Endothelial cell of umbilical vein (primary cell): ENCODE measurements around the gene KDM4D. TPM values are rescaled to one million over a fixed set of nuclear protein-coding genes. Genes with fewer than 3 reads are reported as not detected.

Source experiments
- BruUV-seq: library from RNA; stranded (reverse); fragments of 400-500 nt; replicated peaks from 2 replicates; lab custom pipeline; 2021; lab: Mats Ljungman, UMichigan
- CTCF ChIA-PET: fragments of 300-600, 350-600 bp; sonication (Branson Sonifier 250); formaldehyde crosslinking; loops from one replicate; lab custom pipeline; 2021; ENCODE audit warnings: antibody characterized with exemption, inconsistent platforms; lab: Charles Lee
- POLR2A ChIA-PET: fragments of 300-600, 350-600 bp; sonication (Branson Sonifier 250); formaldehyde crosslinking; loops from one replicate; lab custom pipeline; 2021; ENCODE audit warnings: antibody characterized with exemption, inconsistent platforms; lab: Charles Lee
- DNase-seq: peaks from one replicate; pipeline ENCODE4 v3.0.0-alpha.2; 2011; ENCODE audit warnings: low read depth, low spot score
- FAIRE-seq: peaks from 2 replicates; lab custom pipeline; 2011; peaks lifted over from hg19 to GRCh38; lab: Jason Lieb, UNC
- H2AFZ ChIP-seq: 2 replicates; pipeline ENCODE4 v1.6.0; 2012; ENCODE audit warnings: low read depth, low read length, control low read depth, inconsistent platforms
- H3K27ac ChIP-seq: 2 replicates; pipeline ENCODE4 v1.5.1; 2011; ENCODE audit warnings: low read depth, mild to moderate bottlenecking, control low read depth, low read length, moderate library complexity; ENCODE audit not compliant: insufficient read depth
- H3K27me3 ChIP-seq, 2 experiments: 2 replicates each; pipeline versions ENCODE4 v1.6.0 to v1.6.1; 2011; ENCODE audit warnings: low read length in 2 of 2, mixed read lengths in 1 of 2; ENCODE audit not compliant: control insufficient read depth in 2 of 2, insufficient read depth in 2 of 2
- H3K36me3 ChIP-seq, 2 experiments: 2 replicates in 1 of 2; 3 replicates in 1 of 2; pipeline ENCODE4 v1.5.1; 2011; ENCODE audit warnings: low read length in 2 of 2, mild to moderate bottlenecking in 1 of 2, moderate library complexity in 1 of 2; ENCODE audit not compliant: control insufficient read depth in 2 of 2, insufficient read depth in 2 of 2; ENCODE audit errors: extremely low read depth in 1 of 2
- H3K4me1 ChIP-seq: 3 replicates; pipeline ENCODE4 v1.5.1; 2011; ENCODE audit warnings: mild to moderate bottlenecking, low read length; ENCODE audit not compliant: control insufficient read depth, insufficient read depth; ENCODE audit errors: extremely low read depth
- H3K4me2 ChIP-seq: 2 replicates; pipeline ENCODE4 v1.6.1; 2011; ENCODE audit warnings: low read length, control low read depth, mixed read lengths; ENCODE audit not compliant: insufficient read depth
- H3K4me3 ChIP-seq, 3 experiments: fragments of 200-600 bp in 1 of 3; sonication (generic), shearing (Covaris generic) in 1 of 3; replicated peaks in 1 of 3; 2 replicates each; pipeline ENCODE4 v1.5.1; 2011 to 2016; ENCODE audit warnings: control low read depth in 3 of 3, low read length in 3 of 3, mild to moderate bottlenecking in 2 of 3, inconsistent platforms in 1 of 3, low read depth in 1 of 3, moderate library complexity in 1 of 3; ENCODE audit not compliant: insufficient read depth in 1 of 3
- H3K79me2 ChIP-seq: 2 replicates; pipeline ENCODE4 v1.6.0; 2012; ENCODE audit warnings: low read length, inconsistent platforms; ENCODE audit not compliant: control insufficient read depth, insufficient read depth
- H3K9ac ChIP-seq: replicated peaks from 2 replicates; pipeline ENCODE3; 2011; ENCODE audit warnings: low read length, control low read depth; ENCODE audit not compliant: insufficient read depth; ENCODE audit errors: extremely low read depth
- H3K9me1 ChIP-seq: replicated peaks from 3 replicates; pipeline ENCODE4 v1.6.0; 2011; ENCODE audit warnings: mild to moderate bottlenecking, low read length; ENCODE audit not compliant: control insufficient read depth, insufficient read depth; ENCODE audit errors: extremely low read depth
- H3K9me3 ChIP-seq: replicated peaks from 2 replicates; pipeline ENCODE4 v1.5.1; 2012; ENCODE audit warnings: low read length, inconsistent platforms; ENCODE audit not compliant: control insufficient read depth, insufficient read depth
- H4K20me1 ChIP-seq: replicated peaks from 2 replicates; pipeline ENCODE3; 2011; ENCODE audit warnings: mild to moderate bottlenecking, low read length; ENCODE audit not compliant: control insufficient read depth, insufficient read depth; ENCODE audit errors: extremely low read depth
- EZH2 ChIP-seq: IDR thresholded peaks from 2 replicates; pipeline ENCODE4 v1.6.1; 2012; ENCODE audit warnings: borderline replicate concordance, low read depth, mild to moderate bottlenecking, moderate library complexity, low read length, inconsistent platforms; ENCODE audit not compliant: severe bottlenecking
- FOS ChIP-seq: IDR thresholded peaks from 2 replicates; pipeline ENCODE4 v1.6.1; 2011; ENCODE audit warnings: mild to moderate bottlenecking, low read length, moderate library complexity, borderline replicate concordance; ENCODE audit not compliant: insufficient read depth
- GATA2 ChIP-seq: IDR thresholded peaks from 2 replicates; pipeline ENCODE4 v1.7.0; 2011; ENCODE audit warnings: low read depth, mild to moderate bottlenecking, moderate library complexity, mixed read lengths, low read length; ENCODE audit not compliant: insufficient read length, insufficient read depth
- JUN ChIP-seq: IDR thresholded peaks from 2 replicates; pipeline ENCODE4 v1.6.1; 2011; ENCODE audit warnings: borderline replicate concordance, low read depth; ENCODE audit not compliant: insufficient read length, insufficient read depth
- MYC ChIP-seq: IDR thresholded peaks from one replicate; pipeline ENCODE4 v1.6.1; 2011; ENCODE audit warnings: mild to moderate bottlenecking, low read depth, low read length
- POLR2A ChIP-seq: IDR thresholded peaks from 2 replicates; pipeline ENCODE4 v1.6.1; 2012; ENCODE audit warnings: low read depth, mild to moderate bottlenecking, control low read depth, low read length
- POLR2AphosphoS5 ChIP-seq: IDR thresholded peaks from 2 replicates; pipeline ENCODE4 v1.6.1; 2012; ENCODE audit warnings: low read depth, mild to moderate bottlenecking, control low read depth, low read length, moderate library complexity; ENCODE audit not compliant: insufficient read depth
- dilution Hi-C: fragments of 300-500 bp; cut with MboI; formaldehyde crosslinking; loops from one replicate; pipeline ENCODE4 v1.15.0; 2019; ENCODE audit warnings: low sequenced_read_pairs; ENCODE audit not compliant: extremely low pct_ligation_motif_present
- intact Hi-C: fragments of 100-400 bp; cut with micrococcal nuclease; formaldehyde crosslinking; loops from one replicate; pipeline ENCODE4 v1.10.0; 2022
- polyA plus RNA-seq, 4 experiments: library from polyadenylated mRNA; depleted of rRNA in 3 of 4; stranded (reverse) in 3 of 4; unstranded in 1 of 4; fragments of >200 nt; gene quantifications; 2 replicates each; pipeline versions ENCODE4 v1.2.1 to v1.2.3, GENCODE V29; 2011 to 2012; ENCODE audit warnings: missing spikeins in 1 of 4
- total RNA-seq: library from RNA; stranded (reverse); gene quantifications from 2 replicates; pipeline ENCODE4 v1.2.3, GENCODE V29; 2021
- TF ChIP-seq, protein P1 (sequence below): IDR thresholded peaks from 2 replicates; pipeline ENCODE4 v1.6.1; 2011; ENCODE audit not compliant: insufficient read depth, insufficient read length
- TF ChIP-seq, protein P2 (sequence below), 2 donors: IDR thresholded peaks; 1 replicate in 1 of 2; 2 replicates in 1 of 2; pipeline ENCODE4 v1.5.1; 2011; ENCODE audit warnings: low read length in 2 of 2, mild to moderate bottlenecking in 2 of 2, moderate library complexity in 2 of 2, control low read depth in 1 of 2, inconsistent platforms in 1 of 2, low read depth in 1 of 2; ENCODE audit not compliant: insufficient read depth in 1 of 2; ENCODE audit errors: extremely low read depth in 1 of 2

Gene KDM4D
- total and polyA plus RNA-seq, 2 donors (not counting 3 experiments of a cell fraction or from before 2014, with no cell fraction given) = 1.0 to 1.3 TPM

DNA sequence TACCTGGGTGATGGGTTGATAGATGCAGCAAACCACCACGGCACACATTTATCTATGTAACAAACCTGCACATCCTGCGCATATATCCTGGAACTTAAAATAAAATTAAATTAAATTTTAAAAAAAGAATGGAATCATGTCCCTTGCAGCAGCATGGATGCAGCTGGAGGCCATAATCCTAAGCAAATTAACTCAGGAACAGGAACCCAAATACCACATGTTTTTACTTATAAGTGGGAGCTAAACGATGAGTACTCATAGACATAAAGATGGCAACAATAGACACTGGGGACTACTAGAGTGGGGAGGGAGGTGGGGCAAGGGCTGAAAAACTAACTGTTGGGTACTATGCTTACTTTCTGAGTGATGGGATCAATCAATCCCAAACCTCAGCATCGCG, 41.0 kb upstream of the KDM4D start:
- Histone ChIP-seq H3K27me3 (no peaks in the 10 kb centered on the region), H4K20me1 (no peaks in the 10 kb centered on the region), H3K4me2 (no peak overlapping the region), H3K9me1 (no peaks in the 10 kb centered on the region), H3K27ac (peak overlapping the region; percentile 96), H3K79me2 (no peaks in the 10 kb centered on the region), H3K9me3 (no peaks in the 10 kb centered on the region), H3K4me3 (no peak overlapping the region), H3K36me3 (no peaks in the 10 kb centered on the region), H3K4me1 (peaks cover 49% of the 10 kb centered on the region), H3K9ac (no peak overlapping the region), H2AFZ (no peak overlapping the region)
- no TSS peak for BruUV-seq
- no peak for FAIRE-seq
- dilution Hi-C loops (no loop called here), intact Hi-C loops (loop anchor here (2.0 to 10.0 kb wide), 2 partner anchors 136 to 798 kb away; no protein-coding TSS in a partner anchor)
- ChIA-PET POLR2A (no interaction called here), CTCF (interaction anchor here (4.5 kb wide), 1 partner anchor 34 kb away, joined by 18 read pairs; no protein-coding TSS in a partner anchor)
- no peak for DNase-seq
- no peak for TF ChIP-seq GATA2
- TF ChIP-seq, protein P1, sequence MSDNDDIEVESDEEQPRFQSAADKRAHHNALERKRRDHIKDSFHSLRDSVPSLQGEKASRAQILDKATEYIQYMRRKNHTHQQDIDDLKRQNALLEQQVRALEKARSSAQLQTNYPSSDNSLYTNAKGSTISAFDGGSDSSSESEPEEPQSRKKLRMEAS = no peak

DNA sequence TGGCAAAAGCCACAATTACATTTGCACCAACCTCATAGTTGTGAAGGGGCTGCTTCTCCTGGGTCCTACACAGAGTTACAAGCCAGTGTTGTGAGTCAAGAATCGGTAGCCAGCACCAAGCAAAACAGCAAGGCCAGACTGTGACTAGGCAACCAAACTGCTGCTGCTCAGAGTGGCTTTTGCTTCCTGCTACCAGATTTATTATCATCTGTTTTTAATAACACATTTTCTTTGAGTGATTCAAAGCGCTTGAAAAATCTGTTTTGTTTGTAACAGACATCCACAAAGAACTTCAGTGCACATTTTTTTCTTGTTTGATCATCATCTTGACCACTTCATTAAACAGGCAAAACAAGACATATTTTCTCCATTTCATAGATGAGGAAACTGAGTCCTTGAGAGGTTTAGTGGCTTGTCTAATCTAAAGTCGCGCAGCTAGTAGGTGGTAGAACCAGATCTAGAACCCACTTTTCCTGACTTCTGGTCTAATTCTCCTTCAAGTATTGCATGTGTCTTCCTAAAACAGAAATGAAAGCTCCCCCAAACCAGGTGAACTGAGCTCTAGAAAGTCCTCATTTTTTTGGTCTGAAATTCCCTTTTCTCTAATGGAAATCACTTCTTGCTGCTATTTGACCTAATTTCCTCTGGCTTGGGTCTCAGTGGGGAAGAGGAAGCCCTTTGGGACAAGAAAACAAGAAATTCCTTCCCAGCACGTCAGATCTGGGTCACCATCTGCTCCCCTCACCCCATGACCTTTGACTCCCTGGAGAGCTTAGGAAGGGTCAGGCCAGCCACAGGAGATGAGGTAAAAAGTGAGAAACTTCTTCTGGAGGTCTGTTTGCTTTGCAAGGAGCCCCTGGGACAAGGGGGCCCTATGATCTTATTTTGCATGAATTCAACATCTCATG, 40.0 kb upstream of the KDM4D start:
- Histone ChIP-seq H3K4me3 (no peak overlapping the region), H3K4me2 (peak overlapping the region; percentile 79)
- peak; percentile 98 for FAIRE-seq

More for the DNA sequence above, 40.0 kb upstream of the KDM4D start:
- Histone ChIP-seq H3K9me3 (no peaks in the 10 kb centered on the region), H3K9me1 (no peaks in the 10 kb centered on the region), H3K36me3 (no peaks in the 10 kb centered on the region), H3K27ac (peak overlapping the region; percentile 96), H3K27me3 (no peaks in the 10 kb centered on the region), H2AFZ (peak overlapping the region; percentile 36), H3K4me1 (peaks cover 46% of the 10 kb centered on the region), H4K20me1 (no peaks in the 10 kb centered on the region), H3K9ac (peak overlapping the region; percentile 78), H3K79me2 (no peaks in the 10 kb centered on the region)
- ChIA-PET POLR2A (interaction anchor here (1.0 to 1.1 kb wide), 2 partner anchors 40 to 139 kb away, joined by 3 to 5 read pairs; partner anchors contain the start of genes CWC15 and KDM4D), CTCF (interaction anchor here (0.7 to 4.5 kb wide), 4 partner anchors 9 to 35 kb away, joined by 3 to 18 read pairs (median 12); no protein-coding TSS in a partner anchor)
- peak; percentile 86 for DNase-seq
- intact Hi-C loops = loop anchor here (1.0 to 10.0 kb wide), 8 partner anchors 7 to 799 kb away; partner anchors contain the start of genes CWC15 and KDM4D
- dilution Hi-C loops = no loop called here
- TF ChIP-seq, protein P1 = no peak
- peak; percentile 66 for TF ChIP-seq POLR2AphosphoS5
- no peak for TF ChIP-seq POLR2A
- TF ChIP-seq FOS = peak; percentile 31
- TF ChIP-seq MYC = no peak
- TF ChIP-seq JUN = peak; percentile 56
- TF ChIP-seq, protein P2, sequence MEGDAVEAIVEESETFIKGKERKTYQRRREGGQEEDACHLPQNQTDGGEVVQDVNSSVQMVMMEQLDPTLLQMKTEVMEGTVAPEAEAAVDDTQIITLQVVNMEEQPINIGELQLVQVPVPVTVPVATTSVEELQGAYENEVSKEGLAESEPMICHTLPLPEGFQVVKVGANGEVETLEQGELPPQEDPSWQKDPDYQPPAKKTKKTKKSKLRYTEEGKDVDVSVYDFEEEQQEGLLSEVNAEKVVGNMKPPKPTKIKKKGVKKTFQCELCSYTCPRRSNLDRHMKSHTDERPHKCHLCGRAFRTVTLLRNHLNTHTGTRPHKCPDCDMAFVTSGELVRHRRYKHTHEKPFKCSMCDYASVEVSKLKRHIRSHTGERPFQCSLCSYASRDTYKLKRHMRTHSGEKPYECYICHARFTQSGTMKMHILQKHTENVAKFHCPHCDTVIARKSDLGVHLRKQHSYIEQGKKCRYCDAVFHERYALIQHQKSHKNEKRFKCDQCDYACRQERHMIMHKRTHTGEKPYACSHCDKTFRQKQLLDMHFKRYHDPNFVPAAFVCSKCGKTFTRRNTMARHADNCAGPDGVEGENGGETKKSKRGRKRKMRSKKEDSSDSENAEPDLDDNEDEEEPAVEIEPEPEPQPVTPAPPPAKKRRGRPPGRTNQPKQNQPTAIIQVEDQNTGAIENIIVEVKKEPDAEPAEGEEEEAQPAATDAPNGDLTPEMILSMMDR (IDR thresholded peaks at IDR 0.05; ENCODE audit: extremely low read depth in 1 of 2, insufficient read depth in 1 of 2, low read depth in 1 of 2, low read length in 2 of 2) = no peak
- peak; percentile 81 for TF ChIP-seq GATA2
- no peak for TF ChIP-seq EZH2
- BruUV-seq = TSS peak; percentile 54
